Measurements from ENCODE around the gene CTXN3. TPM values are rescaled to one million over a fixed set of nuclear protein-coding genes. Genes with fewer than 3 reads are reported as not detected.

CTXN3 gene
- total and polyA plus RNA-seq, 8 donors = 0.10 to 0.17 TPM; not detected in 6

GRCh38 chr5:127639828-127640227, 9.1 kb upstream of the CTXN3 start:
- no peak overlapping the region for H3K27ac ChIP-seq
- DNase-seq (no peak), ATAC-seq (no peak)
- no peaks in the 10 kb centered on the region for H3K27me3 ChIP-seq
- no peak overlapping the region for H3K4me3 ChIP-seq
- no peaks in the 10 kb centered on the region for H3K36me3 ChIP-seq
- no peaks in the 10 kb centered on the region for H3K9me3 ChIP-seq
- intact Hi-C loops (cut with DNase I) = no loop called here
- no peak for TF ChIP-seq CTCF (IDR thresholded peaks at IDR 0.05)
- H3K4me1 ChIP-seq = no peaks in the 10 kb centered on the region

- peaks cover 0 to 2% of the 10 kb centered on the region in 2 donors for H3K4me1 ChIP-seq
- no peak overlapping the region for H3K4me3 ChIP-seq
- no peaks in the 10 kb centered on the region for H3K36me3 ChIP-seq
- intact Hi-C loops (cut with DNase I) = no loop called here
- TF ChIP-seq CTCF (IDR thresholded peaks at IDR 0.05) = no peak
- no peak for ATAC-seq
- H3K9me3 ChIP-seq = no peaks in the 10 kb centered on the region
- H3K27me3 ChIP-seq = no peaks in the 10 kb centered on the region
- H3K27ac ChIP-seq = no peak overlapping the region
- no peak for DNase-seq
Measured at GRCh38 chr5:127642949-127643348, 5.9 kb upstream of the CTXN3 start.

- intact Hi-C loops (cut with DNase I) = no loop called here
- no peak overlapping the region for H3K27ac ChIP-seq
- H3K9me3 ChIP-seq = no peaks in the 10 kb centered on the region
Measured at GRCh38 chr5:127643607-127644006, 5.3 kb upstream of the CTXN3 start.

GRCh38 chr5:127645300-127645726, 3.6 kb upstream of the CTXN3 start:
- Histone ChIP-seq H3K27ac (no peak overlapping the region), H3K27me3 (no peaks in the 10 kb centered on the region), H3K4me3 (no peak overlapping the region), H3K4me1 (peaks cover 0 to 8% of the 10 kb centered on the region in 2 donors), H3K9me3 (no peaks in the 10 kb centered on the region), H3K36me3 (no peaks in the 10 kb centered on the region)
- no peak for DNase-seq
- intact Hi-C loops (cut with DNase I) = no loop called here
- ATAC-seq = no peak
- TF ChIP-seq CTCF (IDR thresholded peaks at IDR 0.05) = no peak

More at GRCh38 chr5:127643607-127644006, 5.3 kb upstream of the CTXN3 start:
- peaks cover 0 to 2% of the 10 kb centered on the region in 2 donors for H3K4me1 ChIP-seq
- no peaks in the 10 kb centered on the region for H3K36me3 ChIP-seq
- H3K4me3 ChIP-seq = no peak overlapping the region
- DNase-seq (no peak), ATAC-seq (no peak)
- no peak for TF ChIP-seq CTCF (IDR thresholded peaks at IDR 0.05)
- H3K27me3 ChIP-seq = no peaks in the 10 kb centered on the region

GRCh38 chr5:127647361-127647958, 1.4 kb upstream of the CTXN3 start:
- ATAC-seq (peak; percentile 12), DNase-seq (no peak)
- no peak for TF ChIP-seq CTCF (IDR thresholded peaks at IDR 0.05)
- Histone ChIP-seq H3K27ac (no peak overlapping the region), H3K4me3 (no peak overlapping the region), H3K27me3 (no peaks in the 10 kb centered on the region), H3K36me3 (no peaks in the 10 kb centered on the region), H3K9me3 (no peaks in the 10 kb centered on the region), H3K4me1 (peaks cover 0 to 8% of the 10 kb centered on the region in 2 donors)
- intact Hi-C loops (cut with DNase I) = no loop called here

All from left lung (tissue), 10 donors.